Stimulated activated CD8-positive, alpha-beta memory T cell treated with anti-CD3 and anti-CD28 coated beads, Interleukin-4, amount 100 ng/mL, for 24 hours (primary cell): ENCODE results near the gene ST6GAL1.
"Not testable (repeated sequence)": the region's sequence is repeated elsewhere in the genome, so short reads cannot be mapped to it uniquely, and the experiment has no call there.

Experiments
- DNase-seq: peaks from one replicate; pipeline ENCODE4 v3.0.0-alpha.2; 2020; ENCODE audit warnings: low read depth

ST6GAL1 gene

GRCh38 chr3:186940967-186941366 is 10.6 kb downstream of the ST6GAL1 start:
- DNase-seq, result no peak

- DNase-seq, result no peak
Observed at GRCh38 chr3:186942168-186942567, 11.8 kb downstream of the ST6GAL1 start.

GRCh38 chr3:186945255-186945823 is 15.0 kb downstream of the ST6GAL1 start:
- DNase-seq, result no peak

- no peak for DNase-seq
Observed at GRCh38 chr3:186946756-186947375, 16.5 kb downstream of the ST6GAL1 start.

- DNase-seq, result no peak
Observed at GRCh38 chr3:186949281-186949982, 19.1 kb downstream of the ST6GAL1 start.

- DNase-seq, result no peak
Observed at GRCh38 chr3:186950402-186951093, 20.2 kb downstream of the ST6GAL1 start.

- DNase-seq, result no peak
Observed at GRCh38 chr3:186951640-186952552, 21.6 kb downstream of the ST6GAL1 start.

- DNase-seq, result no peak
Observed at GRCh38 chr3:186953011-186953487, 22.7 kb downstream of the ST6GAL1 start.

GRCh38 chr3:186953992-186954699 is 23.8 kb downstream of the ST6GAL1 start:
- DNase-seq, result not testable (repeated sequence)

- DNase-seq, result no peak
Observed at GRCh38 chr3:186955898-186956696, 25.8 kb downstream of the ST6GAL1 start.

GRCh38 chr3:186959029-186959624 is 28.8 kb downstream of the ST6GAL1 start:
- DNase-seq, result no peak

- no peak for DNase-seq
Observed at GRCh38 chr3:186960347-186960746, 30.0 kb downstream of the ST6GAL1 start.

- DNase-seq, result no peak
Observed at GRCh38 chr3:186962445-186962844, 32.1 kb downstream of the ST6GAL1 start.

- DNase-seq, result no peak
Observed at GRCh38 chr3:186963636-186964035, 33.3 kb downstream of the ST6GAL1 start.

- DNase-seq, result no peak
Observed at GRCh38 chr3:186964071-186964470, 33.7 kb downstream of the ST6GAL1 start.

GRCh38 chr3:186964616-186965015 is 34.3 kb downstream of the ST6GAL1 start:
- DNase-seq, result no peak

- DNase-seq, result no peak
Observed at GRCh38 chr3:186965141-186965879, 35.0 kb downstream of the ST6GAL1 start.

- no peak for DNase-seq
Observed at GRCh38 chr3:186966406-186966805, 36.1 kb downstream of the ST6GAL1 start.

- not testable (repeated sequence) for DNase-seq
Observed at GRCh38 chr3:186967236-186967635, 36.9 kb downstream of the ST6GAL1 start.
